PFSK-1 (cell line): Measurements from ENCODE around the gene OR51B5.

Experiments
- FOXP2 ChIP-seq: optimal IDR thresholded peaks from 2 replicates; pipeline ENCODE3; 2011; ENCODE audit warnings: borderline replicate concordance, control low read depth, inconsistent platforms; ENCODE audit not compliant: insufficient read depth; ENCODE audit errors: extremely low read length, extremely low read depth
- POLR2AphosphoS5 ChIP-seq: IDR thresholded peaks from 2 replicates; pipeline ENCODE4 v1.6.1; 2012; ENCODE audit warnings: low read depth, mild to moderate bottlenecking, control low read depth, low read length, moderate library complexity
- REST ChIP-seq, 2 experiments: IDR thresholded peaks; 2 replicates each; pipeline versions ENCODE4 v1.6.1 to v1.8.0; 2011 to 2012; ENCODE audit warnings: low read depth in 2 of 2, low read length in 2 of 2, control low read depth in 1 of 2, inconsistent platforms in 1 of 2, mild to moderate bottlenecking in 1 of 2, moderate library complexity in 1 of 2; ENCODE audit not compliant: insufficient read depth in 1 of 2
- SIN3A ChIP-seq: IDR thresholded peaks from 2 replicates; pipeline ENCODE4 v1.6.1; 2012; ENCODE audit warnings: mild to moderate bottlenecking, low read length, moderate library complexity, borderline replicate concordance; ENCODE audit not compliant: insufficient read depth
- TAF1 ChIP-seq: IDR thresholded peaks from 2 replicates; pipeline ENCODE4 v1.6.1; 2012; ENCODE audit warnings: low read length, control low read depth, borderline replicate concordance; ENCODE audit not compliant: insufficient read depth

OR51B5 gene

GRCh38 chr11:5293028-5293427 is 50.3 kb downstream of the OR51B5 start:
- TF ChIP-seq FOXP2 (no peak), REST (IDR thresholded peaks at IDR 0.05; ENCODE audit: insufficient read depth in 1 of 2, low read depth in 2 of 2, low read length in 2 of 2) (no peak), POLR2AphosphoS5 (no peak), TAF1 (no peak), SIN3A (no peak)
